OCI-LY1 (cell line): ENCODE results near the gene PBOV1.

ENCODE experiments used
- H2AFZ ChIP-seq: fragments of 200-600 bp; sonication (generic), shearing (Covaris generic); 2 replicates; pipeline ENCODE4 v1.6.0; 2014; ENCODE audit warnings: antibody characterized with exemption, mild to moderate bottlenecking, low read length
- H3F3A ChIP-seq: fragments of 200-600 bp; sonication (generic), shearing (Covaris generic); 2 replicates; pipeline ENCODE4 v1.6.0; 2014; ENCODE audit warnings: mild to moderate bottlenecking, antibody characterized with exemption, low read length, moderate library complexity; ENCODE audit not compliant: insufficient read depth
- H3K27ac ChIP-seq: fragments of 200-600 bp; sonication (generic); 2 replicates; pipeline ENCODE4 v1.5.1; 2014; ENCODE audit warnings: low read length, mixed run types, mild to moderate bottlenecking, low read depth; ENCODE audit not compliant: poor library complexity, severe bottlenecking
- H3K27me3 ChIP-seq: fragments of 200-600 bp; sonication (generic); 2 replicates; pipeline ENCODE4 v1.6.0; 2014; ENCODE audit warnings: antibody characterized with exemption, mild to moderate bottlenecking, low read length, moderate library complexity; ENCODE audit not compliant: insufficient read depth
- H3K36me3 ChIP-seq: fragments of 200-600 bp; sonication (generic); 2 replicates; pipeline ENCODE4 v1.6.1; 2014; ENCODE audit warnings: mild to moderate bottlenecking, antibody characterized with exemption, low read length, moderate library complexity, mixed read lengths; ENCODE audit not compliant: insufficient read depth
- H3K4me1 ChIP-seq: fragments of 200-600 bp; sonication (generic); 2 replicates; pipeline ENCODE4 v1.5.1; 2014; ENCODE audit warnings: mild to moderate bottlenecking, low read length, moderate library complexity; ENCODE audit not compliant: insufficient read depth, severe bottlenecking
- H3K4me2 ChIP-seq: fragments of 200-600 bp; sonication (generic), shearing (Covaris generic); 2 replicates; pipeline ENCODE4 v1.6.1; 2014; ENCODE audit warnings: low read length
- H3K4me3 ChIP-seq: fragments of 200-600 bp; sonication (generic); 2 replicates; pipeline ENCODE4 v1.5.1; 2014; ENCODE audit warnings: low read length, low read depth, mild to moderate bottlenecking, mixed read lengths; ENCODE audit not compliant: poor library complexity, severe bottlenecking
- H3K79me2 ChIP-seq: fragments of 200-600 bp; shearing (Covaris generic); 2 replicates; pipeline ENCODE4 v1.6.1; 2016; ENCODE audit warnings: mixed run types, low read length, mixed read lengths; ENCODE audit not compliant: insufficient read depth
- H3K9ac ChIP-seq: fragments of 200-600 bp; sonication (generic), shearing (Covaris generic); 2 replicates; pipeline ENCODE4 v1.6.1; 2014; ENCODE audit warnings: mild to moderate bottlenecking, low read length, mixed read lengths
- H3K9me2 ChIP-seq: fragments of 200-600 bp; sonication (generic), shearing (Covaris generic); 2 replicates; pipeline ENCODE4 v1.6.1; 2014; ENCODE audit warnings: low read depth, mild to moderate bottlenecking, low read length, mixed read lengths
- H3K9me3 ChIP-seq: fragments of 200-600 bp; shearing (Covaris generic); 2 replicates; pipeline ENCODE4 v1.6.1; 2014; ENCODE audit warnings: low read length, mixed read lengths
- H4K20me1 ChIP-seq: fragments of 200-600 bp; sonication (generic), shearing (Covaris generic); 2 replicates; pipeline ENCODE4 v1.6.0; 2016; ENCODE audit warnings: mild to moderate bottlenecking, low read length; ENCODE audit not compliant: insufficient read depth
- EZH2 ChIP-seq: fragments of 200-600 bp; sonication (generic), shearing (Covaris generic); IDR thresholded peaks from 2 replicates; pipeline ENCODE4 v1.8.0; 2017; ENCODE audit warnings: borderline replicate concordance, mixed run types, mild to moderate bottlenecking, antibody characterized with exemption, low read length, moderate library complexity, mixed read lengths
- TF ChIP-seq, protein P1 (sequence below): fragments of 200-600 bp; sonication (generic), shearing (Covaris generic); IDR thresholded peaks from 2 replicates; pipeline ENCODE4 v1.5.1; 2017; ENCODE audit warnings: mild to moderate bottlenecking, antibody characterized with exemption, low read length, moderate library complexity, mixed read lengths

PBOV1 gene

DNA sequence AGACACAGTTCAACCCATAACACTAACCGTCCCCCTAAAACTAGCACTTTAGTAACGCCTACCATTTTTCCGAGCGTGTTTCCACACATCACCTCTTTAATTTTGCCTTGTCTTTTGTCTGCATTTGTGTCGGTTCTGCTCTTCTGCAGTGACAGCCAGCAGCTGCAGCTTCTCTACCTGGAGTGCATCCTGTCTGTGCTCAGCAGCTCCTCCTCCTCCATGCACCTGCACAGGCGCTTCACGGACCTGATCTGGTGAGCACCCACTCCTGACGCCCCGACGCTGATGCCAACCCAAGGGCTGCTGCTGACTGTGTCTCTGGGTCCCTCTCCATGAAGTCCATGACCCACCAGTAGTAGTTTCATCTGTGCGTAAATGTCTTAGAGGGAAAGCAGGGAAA, 35.4 kb upstream of the PBOV1 start:
- H3K4me3 ChIP-seq: no peak overlapping the region
- no peaks in the 10 kb centered on the region for H4K20me1 ChIP-seq
- no peak overlapping the region for H2AFZ ChIP-seq
- TF ChIP-seq, protein P1, sequence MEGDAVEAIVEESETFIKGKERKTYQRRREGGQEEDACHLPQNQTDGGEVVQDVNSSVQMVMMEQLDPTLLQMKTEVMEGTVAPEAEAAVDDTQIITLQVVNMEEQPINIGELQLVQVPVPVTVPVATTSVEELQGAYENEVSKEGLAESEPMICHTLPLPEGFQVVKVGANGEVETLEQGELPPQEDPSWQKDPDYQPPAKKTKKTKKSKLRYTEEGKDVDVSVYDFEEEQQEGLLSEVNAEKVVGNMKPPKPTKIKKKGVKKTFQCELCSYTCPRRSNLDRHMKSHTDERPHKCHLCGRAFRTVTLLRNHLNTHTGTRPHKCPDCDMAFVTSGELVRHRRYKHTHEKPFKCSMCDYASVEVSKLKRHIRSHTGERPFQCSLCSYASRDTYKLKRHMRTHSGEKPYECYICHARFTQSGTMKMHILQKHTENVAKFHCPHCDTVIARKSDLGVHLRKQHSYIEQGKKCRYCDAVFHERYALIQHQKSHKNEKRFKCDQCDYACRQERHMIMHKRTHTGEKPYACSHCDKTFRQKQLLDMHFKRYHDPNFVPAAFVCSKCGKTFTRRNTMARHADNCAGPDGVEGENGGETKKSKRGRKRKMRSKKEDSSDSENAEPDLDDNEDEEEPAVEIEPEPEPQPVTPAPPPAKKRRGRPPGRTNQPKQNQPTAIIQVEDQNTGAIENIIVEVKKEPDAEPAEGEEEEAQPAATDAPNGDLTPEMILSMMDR: no peak
- no peak for TF ChIP-seq EZH2
- no peaks in the 10 kb centered on the region for H3K27me3 ChIP-seq
- no peaks in the 10 kb centered on the region for H3K36me3 ChIP-seq
- no peaks in the 10 kb centered on the region for H3K9me2 ChIP-seq
- H3K4me2 ChIP-seq: no peak overlapping the region
- H3K4me1 ChIP-seq: no peaks in the 10 kb centered on the region
- H3K9me3 ChIP-seq: no peaks in the 10 kb centered on the region
- H3K79me2 ChIP-seq: no peaks in the 10 kb centered on the region
- no peaks in the 10 kb centered on the region for H3F3A ChIP-seq
- H3K27ac ChIP-seq: no peak overlapping the region
- H3K9ac ChIP-seq: no peak overlapping the region

DNA sequence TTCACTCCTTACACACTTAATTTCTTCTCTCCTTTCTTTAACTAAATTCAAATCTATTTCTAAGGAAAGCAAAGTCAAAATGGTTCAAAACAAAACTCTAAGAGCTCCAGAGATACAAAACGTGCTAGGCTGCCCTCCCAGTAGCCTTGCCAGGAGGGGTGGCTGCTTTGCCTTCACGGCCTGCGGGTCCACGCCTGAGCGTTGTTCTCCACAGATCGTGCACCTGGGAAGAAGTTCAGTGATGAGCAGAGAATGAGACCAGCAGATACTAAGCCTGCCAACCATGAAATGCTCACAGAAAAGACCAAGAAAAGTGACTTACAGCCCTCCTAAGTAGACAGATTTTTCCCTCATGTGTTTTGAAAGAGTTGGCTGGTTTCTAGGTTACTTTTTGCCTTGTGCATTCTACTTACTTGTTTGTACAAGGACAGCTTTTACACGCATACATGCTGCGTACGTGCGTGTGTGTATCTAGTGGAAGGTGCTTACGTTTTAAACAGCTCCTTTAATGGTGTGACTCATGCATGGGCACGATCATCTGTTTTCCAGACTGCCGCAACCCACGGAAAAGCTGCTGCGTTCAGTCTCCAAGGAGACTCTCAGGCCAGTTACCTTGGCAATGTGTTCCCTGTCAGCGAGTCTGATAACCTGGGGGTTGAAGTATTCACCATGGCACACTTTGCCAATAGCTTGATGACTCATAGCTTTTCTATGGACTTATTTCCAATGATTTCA, 32.4 kb upstream of the PBOV1 start:
- H3K27ac ChIP-seq: no peak overlapping the region
- no peaks in the 10 kb centered on the region for H4K20me1 ChIP-seq
- no peaks in the 10 kb centered on the region for H3K27me3 ChIP-seq
- H3K36me3 ChIP-seq: no peaks in the 10 kb centered on the region
- H3K4me3 ChIP-seq: no peak overlapping the region
- H2AFZ ChIP-seq: no peak overlapping the region
- no peaks in the 10 kb centered on the region for H3F3A ChIP-seq
- H3K4me2 ChIP-seq: no peak overlapping the region
- TF ChIP-seq, protein P1: no peak
- no peak for TF ChIP-seq EZH2
- no peaks in the 10 kb centered on the region for H3K9me2 ChIP-seq
- H3K9me3 ChIP-seq: no peaks in the 10 kb centered on the region
- H3K9ac ChIP-seq: no peak overlapping the region
- H3K4me1 ChIP-seq: no peaks in the 10 kb centered on the region
- H3K79me2 ChIP-seq: no peaks in the 10 kb centered on the region

DNA sequence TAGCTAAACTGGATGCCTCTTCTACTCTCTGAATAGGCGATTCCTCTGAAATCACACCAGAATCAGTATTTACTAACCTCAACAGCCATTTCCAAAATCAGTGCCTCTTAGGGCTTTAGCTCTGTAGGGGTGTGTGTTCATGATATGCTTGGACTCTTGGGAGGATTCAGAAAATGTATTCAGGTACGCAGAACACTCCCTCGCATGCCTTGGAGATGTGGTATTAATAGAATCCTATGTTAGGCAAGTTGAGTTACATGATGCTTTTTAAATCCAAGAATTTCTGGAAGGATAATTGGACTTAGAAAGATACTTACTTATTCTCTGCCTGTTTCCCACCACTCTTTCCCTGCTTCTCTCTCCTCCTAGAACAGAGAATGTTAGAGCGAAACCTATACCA, 31.8 kb upstream of the PBOV1 start:
- H3K27ac ChIP-seq: no peak overlapping the region

More for the DNA sequence above, 31.8 kb upstream of the PBOV1 start:
- Histone ChIP-seq H3K4me1 (no peaks in the 10 kb centered on the region), H3K9me2 (no peaks in the 10 kb centered on the region), H3K36me3 (no peaks in the 10 kb centered on the region), H3K79me2 (no peaks in the 10 kb centered on the region), H3K4me3 (no peak overlapping the region), H3F3A (no peaks in the 10 kb centered on the region), H3K27me3 (no peaks in the 10 kb centered on the region), H3K4me2 (no peak overlapping the region), H3K9ac (no peak overlapping the region), H3K9me3 (no peaks in the 10 kb centered on the region), H2AFZ (no peak overlapping the region), H4K20me1 (no peaks in the 10 kb centered on the region)
- no peak for TF ChIP-seq EZH2
- TF ChIP-seq, protein P1: no peak
